ENCODE measurements around the gene JMJD4. TPM values are rescaled to one million over a fixed set of nuclear protein-coding genes. Genes with fewer than 3 reads are reported as not detected.
A peak's percentile ranks its signal among the peaks of the same experiment; 100 is the strongest.

Gene JMJD4
- total RNA-seq, 1 experiment from 2014 or later = 20.7 TPM

DNA sequence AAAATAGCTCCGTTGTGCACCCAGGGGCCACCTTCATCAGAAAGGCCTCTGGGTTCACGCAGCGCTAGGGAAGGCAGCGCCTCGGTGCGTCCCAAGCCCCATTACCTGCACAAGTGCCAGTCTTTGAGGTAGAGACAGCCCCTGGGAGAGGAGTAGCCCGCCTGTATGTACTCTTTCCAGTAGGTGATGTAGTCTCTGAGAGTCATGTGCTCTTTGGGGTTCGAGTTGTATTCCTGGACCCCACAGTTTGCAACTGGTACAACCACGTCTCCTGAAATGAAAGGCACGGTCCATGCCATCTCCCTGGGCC, 601 bp downstream of the JMJD4 start:
- TF ChIP-seq CTCF (conservative IDR thresholded peaks at IDR 0.05; ENCODE audit: low read depth, low read length) = no peak
- no peak for TF ChIP-seq EZH2 (IDR thresholded peaks at IDR 0.05; ENCODE audit: borderline replicate concordance, low read depth, low read length, poor library complexity, severe bottlenecking)
- POLR2A ChIA-PET (ENCODE audit: low non-redundant PET) = no interaction called here
- CTCF ChIA-PET = no interaction called here
- BruUV-seq (replicated peaks) = no TSS peak
- Histone ChIP-seq H3K27ac (ENCODE audit: low read depth, low read length, poor library complexity, severe bottlenecking) (peak overlapping the region; percentile 85), H3K9me3 (ENCODE audit: low read depth, low read length, poor library complexity, severe bottlenecking) (no peaks in the 10 kb centered on the region), H3K36me3 (ENCODE audit: insufficient read depth, low read length, poor library complexity, severe bottlenecking) (peaks cover 15% of the 10 kb centered on the region), H3K4me3 (ENCODE audit: low read depth, low read length, poor library complexity, severe bottlenecking) (peak overlapping the region; percentile 94), H3K4me1 (ENCODE audit: insufficient read depth, low read length, poor library complexity, severe bottlenecking) (no peaks in the 10 kb centered on the region), H3K27me3 (replicated peaks; ENCODE audit: insufficient read depth, low read depth, low read length, poor library complexity) (no peaks in the 10 kb centered on the region)
- peak; percentile 19 for DNase-seq (ENCODE audit: low spot score)
- intact Hi-C loops (cut with micrococcal nuclease; ENCODE audit: unreplicated experiment) = loop anchor here (10.0 kb wide), 1 partner anchor 250 kb away; no protein-coding TSS in a partner anchor

DNA sequence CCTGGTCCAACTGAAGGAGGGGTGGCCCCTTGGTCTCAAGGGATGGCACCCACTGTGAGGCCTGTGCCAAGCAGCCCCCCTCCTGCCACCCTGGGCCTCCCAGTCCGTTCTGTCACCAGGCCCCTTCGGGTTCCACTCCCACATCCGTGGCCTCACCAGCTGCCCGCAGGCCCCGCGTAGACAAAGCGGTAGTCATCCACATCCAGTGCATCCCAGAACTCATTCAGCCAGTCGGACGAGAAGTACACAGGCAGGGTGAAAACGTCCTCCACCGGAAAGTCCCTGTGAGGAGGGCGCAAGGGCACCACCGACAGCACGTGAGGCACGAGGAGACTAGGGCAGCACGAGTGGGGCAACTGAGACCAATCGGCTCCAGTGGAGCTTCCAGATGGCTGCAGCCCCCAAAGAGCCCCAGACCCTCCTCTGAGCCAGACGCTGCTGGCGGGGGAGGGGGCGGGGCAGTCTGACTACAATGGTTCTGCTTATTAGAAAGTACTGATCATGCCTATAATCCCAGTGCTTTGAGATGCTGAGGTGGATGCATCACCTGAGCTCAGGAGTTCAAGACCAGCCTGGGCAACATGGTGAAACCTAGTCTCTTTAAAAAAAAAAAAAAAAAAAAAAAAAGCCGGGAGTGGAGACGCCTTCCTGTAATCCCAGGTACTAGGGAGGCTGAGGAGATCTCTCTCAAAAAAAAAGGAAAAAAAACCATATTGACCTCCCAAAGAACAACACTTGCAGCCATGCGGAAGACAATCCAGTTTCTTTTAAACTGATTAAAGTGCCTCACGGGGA, 1.2 kb downstream of the JMJD4 start:
- H3K4me1 ChIP-seq (ENCODE audit: insufficient read depth, low read length, poor library complexity, severe bottlenecking) = peaks cover 4% of the 10 kb centered on the region
- peak overlapping the region; percentile 94 for H3K4me3 ChIP-seq (ENCODE audit: low read depth, low read length, poor library complexity, severe bottlenecking)
- peaks cover 15% of the 10 kb centered on the region for H3K36me3 ChIP-seq (ENCODE audit: insufficient read depth, low read length, poor library complexity, severe bottlenecking)
- ChIA-PET POLR2A (ENCODE audit: low non-redundant PET) (no interaction called here), CTCF (interaction anchor here (0.5 kb wide), 1 partner anchor 148 kb away, joined by 3 read pairs; no protein-coding TSS in a partner anchor)
- TF ChIP-seq EZH2 (IDR thresholded peaks at IDR 0.05; ENCODE audit: borderline replicate concordance, low read depth, low read length, poor library complexity, severe bottlenecking) = no peak
- TF ChIP-seq CTCF (conservative IDR thresholded peaks at IDR 0.05; ENCODE audit: low read depth, low read length) = no peak
- peak overlapping the region; percentile 85 for H3K27ac ChIP-seq (ENCODE audit: low read depth, low read length, poor library complexity, severe bottlenecking)
- TSS peak; percentile 75 for BruUV-seq (replicated peaks)
- H3K27me3 ChIP-seq (replicated peaks; ENCODE audit: insufficient read depth, low read depth, low read length, poor library complexity) = no peaks in the 10 kb centered on the region
- intact Hi-C loops (cut with micrococcal nuclease; ENCODE audit: unreplicated experiment) = loop anchor here (10.0 kb wide), 1 partner anchor 249 kb away; no protein-coding TSS in a partner anchor
- no peak for DNase-seq (ENCODE audit: low spot score)
- no peaks in the 10 kb centered on the region for H3K9me3 ChIP-seq (ENCODE audit: low read depth, low read length, poor library complexity, severe bottlenecking)

DNA sequence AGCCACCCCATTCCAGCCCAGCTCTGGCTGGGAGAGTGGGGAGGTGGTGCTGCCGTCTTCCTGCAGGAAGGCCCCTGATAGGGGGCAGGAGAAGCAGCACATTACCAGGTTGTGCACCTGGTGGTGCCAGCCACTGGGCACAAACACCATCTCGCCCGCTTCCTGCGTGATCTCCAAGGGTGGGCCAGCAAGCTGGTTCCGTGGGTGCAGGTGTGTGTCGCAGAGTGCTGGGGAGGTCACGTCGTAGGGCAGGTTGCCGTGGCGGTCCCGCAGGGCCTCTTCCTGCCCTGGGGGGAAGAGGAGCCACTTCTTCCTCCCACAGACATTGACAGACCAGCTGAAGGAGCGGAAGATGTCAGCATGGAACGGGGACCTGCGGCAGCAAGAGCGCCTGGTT, 1.8 kb downstream of the JMJD4 start:
- no peak overlapping the region for H3K27ac ChIP-seq (ENCODE audit: low read depth, low read length, poor library complexity, severe bottlenecking)
- no peak overlapping the region for H3K4me3 ChIP-seq (ENCODE audit: low read depth, low read length, poor library complexity, severe bottlenecking)
- intact Hi-C loops (cut with micrococcal nuclease; ENCODE audit: unreplicated experiment) = loop anchor here (10.0 kb wide), 1 partner anchor 249 kb away; no protein-coding TSS in a partner anchor
- no peak for TF ChIP-seq CTCF (conservative IDR thresholded peaks at IDR 0.05; ENCODE audit: low read depth, low read length)
- TF ChIP-seq EZH2 (IDR thresholded peaks at IDR 0.05; ENCODE audit: borderline replicate concordance, low read depth, low read length, poor library complexity, severe bottlenecking) = no peak
- BruUV-seq (replicated peaks) = no TSS peak
- ChIA-PET CTCF (no interaction called here), POLR2A (ENCODE audit: low non-redundant PET) (no interaction called here)
- H3K4me1 ChIP-seq (ENCODE audit: insufficient read depth, low read length, poor library complexity, severe bottlenecking) = peaks cover 8% of the 10 kb centered on the region
- peaks cover 15% of the 10 kb centered on the region for H3K36me3 ChIP-seq (ENCODE audit: insufficient read depth, low read length, poor library complexity, severe bottlenecking)
- H3K27me3 ChIP-seq (replicated peaks; ENCODE audit: insufficient read depth, low read depth, low read length, poor library complexity) = no peaks in the 10 kb centered on the region
- H3K9me3 ChIP-seq (ENCODE audit: low read depth, low read length, poor library complexity, severe bottlenecking) = no peaks in the 10 kb centered on the region
- DNase-seq (ENCODE audit: low spot score) = no peak
